HG02678 (cell line): Measurements from ENCODE around the gene TSPAN14.
A peak's percentile ranks its signal among the peaks of the same experiment; 100 is the strongest.

ENCODE experiments used
- ATAC-seq: cut with Tn5 transposase; IDR thresholded peaks from one replicate; pipeline ENCODE4 v1.9.1; 2021; ENCODE audit warnings: mild to moderate bottlenecking, moderate library complexity; ENCODE audit not compliant: unreplicated experiment

TSPAN14 gene

GRCh38 chr10:80486785-80487420 lies 32.8 kb downstream of the TSPAN14 start:
- no peak for ATAC-seq

DNA sequence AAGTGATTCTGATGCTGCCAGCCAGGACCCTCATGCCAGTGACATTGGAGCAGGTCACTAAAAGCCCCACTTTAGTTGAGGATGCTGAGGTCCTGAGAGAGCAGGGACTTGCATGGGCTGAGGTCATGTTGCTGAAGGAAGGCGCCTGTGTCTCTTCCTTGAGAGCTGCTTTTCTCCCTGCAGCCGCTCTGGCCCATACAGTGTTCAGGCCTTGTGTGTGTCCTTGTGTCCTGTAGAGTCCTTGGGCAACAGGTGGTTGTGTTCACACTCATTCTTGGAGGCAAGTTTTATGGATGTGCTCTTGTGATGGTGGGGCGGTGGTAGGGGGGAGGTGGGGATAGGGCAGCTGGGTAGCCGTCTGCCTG lies 33.3 kb downstream of the TSPAN14 start:
- ATAC-seq = no peak

DNA sequence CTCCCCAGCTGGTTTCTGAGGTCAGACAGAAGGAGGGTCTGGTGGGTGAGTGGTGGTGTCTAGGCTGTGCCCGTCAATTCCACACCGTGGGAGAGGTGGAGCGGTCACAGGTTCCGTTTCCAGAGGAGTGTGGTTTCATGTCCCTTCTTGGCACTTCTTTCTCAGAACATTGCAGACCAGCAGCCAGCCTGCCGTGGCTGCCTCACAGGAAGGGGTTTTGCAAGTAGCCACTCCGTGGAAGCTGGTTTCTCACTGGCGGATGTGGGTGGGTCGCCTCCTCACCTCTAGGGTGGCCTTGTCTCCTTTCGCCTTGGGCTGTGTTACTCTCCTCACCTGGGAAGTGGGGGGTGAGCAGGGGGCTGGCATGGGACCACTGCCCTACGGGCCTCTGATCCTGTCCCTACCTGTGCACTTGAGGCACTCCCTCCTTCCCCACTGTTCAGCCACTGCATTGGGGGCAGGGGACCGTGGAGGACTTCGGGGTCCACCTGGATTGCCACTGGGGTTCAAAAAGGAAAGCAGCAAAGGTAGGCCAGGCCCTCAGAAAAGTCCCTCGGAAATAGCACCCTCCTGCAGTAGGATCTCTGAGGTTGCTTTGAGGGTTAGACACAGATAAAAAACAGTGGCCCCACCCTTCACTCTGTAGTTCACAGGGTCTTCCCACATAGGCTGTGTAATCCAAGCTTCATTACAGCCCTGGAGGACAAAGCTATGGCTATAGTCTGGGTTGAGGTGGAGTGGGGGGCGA lies 33.9 kb downstream of the TSPAN14 start:
- peak; percentile 54 for ATAC-seq

DNA sequence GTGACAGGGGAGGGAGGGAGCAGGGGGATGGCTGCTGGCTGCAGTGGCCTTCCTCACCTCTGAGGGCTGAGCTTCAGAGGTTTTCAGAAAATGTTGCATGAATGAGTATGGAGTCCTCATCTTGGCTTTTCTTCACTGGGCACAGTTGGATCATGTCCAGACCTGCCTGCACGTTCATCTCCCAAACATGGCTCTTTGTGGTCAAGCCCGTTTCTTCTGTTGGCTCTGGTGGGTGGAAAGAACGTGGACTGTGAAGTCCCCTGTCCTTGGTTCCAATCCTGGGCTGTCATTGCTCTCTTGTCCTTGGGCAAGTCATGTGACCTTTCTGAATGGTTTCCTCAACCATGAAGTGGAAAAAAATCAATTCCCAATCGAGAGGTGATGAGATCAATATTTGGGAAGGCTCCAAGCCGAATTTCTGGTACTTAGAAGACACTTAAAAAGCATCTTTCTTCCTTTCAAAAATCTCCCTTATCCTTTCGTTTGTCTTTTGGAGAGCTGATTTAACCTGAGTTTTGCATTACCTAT lies 34.5 kb downstream of the TSPAN14 start:
- no peak for ATAC-seq

- ATAC-seq = no peak
Observed at GRCh38 chr10:80489371-80490112, 35.4 kb downstream of the TSPAN14 start.

DNA sequence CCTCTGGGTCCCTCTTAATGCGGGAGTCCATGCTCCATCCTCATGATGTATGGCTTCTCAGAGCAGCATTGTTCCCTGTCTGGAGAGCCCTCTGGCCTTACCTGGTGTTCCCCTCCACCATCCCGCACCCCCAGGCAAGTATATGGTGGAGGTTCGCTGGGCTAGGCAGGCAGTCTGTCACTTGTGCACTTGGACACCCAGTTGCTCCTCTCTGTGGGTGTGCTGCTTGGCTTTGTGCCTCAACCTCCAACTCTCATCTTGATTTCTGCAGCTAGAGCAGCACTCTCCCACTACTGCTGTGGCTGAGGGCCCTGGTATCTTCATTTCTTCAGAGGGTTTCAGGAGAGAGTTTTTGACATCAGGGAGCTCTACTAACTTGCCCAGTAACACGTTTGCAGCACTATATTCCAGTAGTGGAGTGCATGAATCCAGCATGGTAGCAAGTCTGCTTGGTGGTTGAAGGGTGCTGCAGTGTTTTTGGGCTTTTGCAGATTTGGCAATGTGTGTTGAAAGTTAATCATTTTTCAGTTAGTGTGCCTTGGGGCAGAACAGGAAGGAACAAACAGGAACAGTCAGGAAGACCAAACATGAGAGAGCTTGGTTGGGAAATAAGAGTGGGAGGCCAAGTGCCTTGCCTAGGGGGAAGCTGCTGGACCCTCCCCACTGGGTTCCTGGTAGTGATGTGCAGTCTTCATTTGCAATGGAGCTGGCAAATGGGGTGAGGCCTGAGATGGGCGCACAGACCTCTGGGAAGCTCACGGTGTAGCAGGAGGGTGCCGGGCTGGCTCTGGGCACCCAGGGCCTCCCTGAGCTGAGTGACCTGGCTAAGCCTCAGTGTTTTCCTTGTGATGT lies 37.4 kb downstream of the TSPAN14 start:
- ATAC-seq = no peak

DNA sequence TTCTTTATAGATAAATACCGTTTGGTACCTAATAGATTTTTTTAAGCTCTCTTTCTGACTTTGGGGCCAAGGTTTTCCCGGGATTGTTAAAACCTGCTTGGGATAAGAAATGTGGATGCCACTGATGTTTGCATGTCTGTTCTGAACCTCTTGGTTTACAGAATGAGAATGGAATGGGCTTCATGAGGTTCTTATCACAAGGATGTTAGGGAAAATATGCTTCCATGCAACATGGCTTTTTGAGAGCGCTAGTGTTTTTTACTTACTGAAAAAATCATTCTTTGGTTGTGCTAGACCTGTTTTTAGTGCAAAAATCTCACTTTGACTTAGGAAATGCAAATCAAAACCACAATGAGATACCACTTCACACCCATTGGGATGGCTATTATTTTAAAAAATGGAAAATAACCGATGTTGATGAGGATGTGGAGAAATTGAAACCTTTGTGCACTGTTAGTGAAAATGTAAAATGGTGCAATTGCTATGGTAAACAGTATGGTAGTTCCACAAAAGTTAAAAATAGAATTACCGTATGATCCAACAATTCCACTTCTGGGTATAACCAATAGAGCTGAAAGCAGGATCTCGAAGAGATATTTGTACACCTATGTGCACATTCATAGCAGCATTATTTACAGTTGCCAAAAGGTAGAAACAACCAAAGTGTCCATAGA lies 38.9 kb downstream of the TSPAN14 start:
- peak; percentile 32 for ATAC-seq

DNA sequence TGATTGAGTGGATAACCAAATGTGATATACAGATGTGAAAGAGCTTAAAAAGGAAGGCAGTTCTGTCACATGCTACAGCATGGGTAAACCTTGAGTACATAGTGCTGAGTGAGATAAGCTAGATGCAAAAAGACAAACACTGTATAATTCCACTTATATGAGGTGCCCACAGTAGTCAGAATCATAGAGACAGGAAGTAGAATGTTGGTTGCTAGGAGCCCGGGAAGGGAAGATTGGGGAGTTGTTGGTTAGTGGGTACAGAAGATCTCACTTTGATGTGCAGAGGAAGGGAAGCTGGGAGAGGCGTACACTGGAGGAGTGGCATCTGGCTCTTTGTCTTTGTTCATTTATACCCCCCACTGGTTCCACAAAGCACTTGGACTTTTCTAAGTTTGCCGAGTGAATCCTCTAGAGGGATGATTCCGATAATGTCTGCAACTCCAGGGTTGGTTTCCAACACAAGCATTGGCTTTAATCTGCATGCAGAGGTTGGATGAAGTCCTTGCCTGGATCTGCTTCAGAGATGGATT lies 39.5 kb downstream of the TSPAN14 start:
- peak; percentile 54 for ATAC-seq

DNA sequence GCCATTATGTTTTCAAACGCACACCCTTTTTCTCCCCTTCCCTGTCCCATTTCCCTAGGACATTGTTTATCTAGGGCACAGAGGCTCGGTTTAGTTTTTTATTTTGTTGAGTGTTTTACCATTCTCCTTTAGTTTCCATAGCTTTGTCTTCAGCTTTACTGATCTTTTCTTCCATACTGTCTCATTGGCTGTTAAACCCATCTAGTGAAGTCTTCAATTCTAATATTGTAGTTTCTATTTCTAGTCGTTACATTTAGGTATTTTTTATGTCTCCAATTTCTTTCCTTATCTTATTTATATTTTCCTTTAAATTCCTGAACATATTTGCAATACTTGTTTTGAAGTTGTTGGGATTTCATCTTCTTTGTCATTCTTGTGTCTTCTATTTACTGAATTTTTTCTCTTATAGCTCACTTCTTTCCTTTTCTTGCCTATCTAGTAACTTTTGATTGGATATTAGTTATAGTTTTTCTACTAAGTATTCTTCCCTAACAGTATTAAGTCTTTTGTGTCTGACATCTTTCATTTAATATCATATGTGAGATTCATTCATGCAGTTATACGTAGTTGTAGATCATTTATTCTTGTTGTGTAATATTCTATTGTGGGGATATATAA lies 42.6 kb downstream of the TSPAN14 start:
- no peak for ATAC-seq

- ATAC-seq = no peak
Observed at GRCh38 chr10:80497187-80498077, 43.3 kb downstream of the TSPAN14 start.

DNA sequence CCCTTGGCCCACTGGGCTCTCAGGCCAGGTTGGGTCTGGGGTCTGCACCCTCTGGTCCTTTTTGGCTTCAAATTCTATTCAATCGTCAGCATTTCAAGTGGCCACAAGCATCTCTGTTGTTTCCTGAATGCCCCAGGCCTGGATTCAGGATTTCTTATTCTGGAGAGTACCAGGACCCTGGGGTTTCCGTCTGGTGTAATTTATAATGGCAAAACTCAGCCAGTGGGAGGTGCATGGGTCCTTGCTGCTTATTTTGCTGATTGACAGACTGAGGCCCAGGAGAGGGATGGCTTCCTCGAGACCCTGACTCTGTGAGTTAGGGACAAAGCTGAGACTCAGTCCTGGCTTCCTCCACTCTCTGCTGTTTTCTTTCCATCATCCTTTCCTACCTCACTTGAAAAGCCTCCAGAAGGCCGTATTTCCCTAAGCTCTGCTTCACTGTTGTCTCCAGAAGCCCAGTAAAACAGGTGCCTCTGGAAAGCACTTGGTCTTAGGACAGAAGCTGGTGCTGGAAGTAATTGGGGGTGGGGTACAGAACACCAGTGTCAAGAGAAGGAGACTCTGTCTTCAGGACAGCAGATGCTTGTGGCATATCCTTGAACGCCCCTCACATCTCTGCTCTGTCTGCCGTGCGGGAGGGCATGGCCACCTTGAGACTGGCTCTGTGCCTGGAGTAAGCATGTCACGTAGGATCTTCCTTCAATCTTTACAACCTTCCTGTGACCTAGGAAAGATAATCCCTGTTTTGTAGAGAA lies 44.1 kb downstream of the TSPAN14 start:
- ATAC-seq = no peak

DNA sequence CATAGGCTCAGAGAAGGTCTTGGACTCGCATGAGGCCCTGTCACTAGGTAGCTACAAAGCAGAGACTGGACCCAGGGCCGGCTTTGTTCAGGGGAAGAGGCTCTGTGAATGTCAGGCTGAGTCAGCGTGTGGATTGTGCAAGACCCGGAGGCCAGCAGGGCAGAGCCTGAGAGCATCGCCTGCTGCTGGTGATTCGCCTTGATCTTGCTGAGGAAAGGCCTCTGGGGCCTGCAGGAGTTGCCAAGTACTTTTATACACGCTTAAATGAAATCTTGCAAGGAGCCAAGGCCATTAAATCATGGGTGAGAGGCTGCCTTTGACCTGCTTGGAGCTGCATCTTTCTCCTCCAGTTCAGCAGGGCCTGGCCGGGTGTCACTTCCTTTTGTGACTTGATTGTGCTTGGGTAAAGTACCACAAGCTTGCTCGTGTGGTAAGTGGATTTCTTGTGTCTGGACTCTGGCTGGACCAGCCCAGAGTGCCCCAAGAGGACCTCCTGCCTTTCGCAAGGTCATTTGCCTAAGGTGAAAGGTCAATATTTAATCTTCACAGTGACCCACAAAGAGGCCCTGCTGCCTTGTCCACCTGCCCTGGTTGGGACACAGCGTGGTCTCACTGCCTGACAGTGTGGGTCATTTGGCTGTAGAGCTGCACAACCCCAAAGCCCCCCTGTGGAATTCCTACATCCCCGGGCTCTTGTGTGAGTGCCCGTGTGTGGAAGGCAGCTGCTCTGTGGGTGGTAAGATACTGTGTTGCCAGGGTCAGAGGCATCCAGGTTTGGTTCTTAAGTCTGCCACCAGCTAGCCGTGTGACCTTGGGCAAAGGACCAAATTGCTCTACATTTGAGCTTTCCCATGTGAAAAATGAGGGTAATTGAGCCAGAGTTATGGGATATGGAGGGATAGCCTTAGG lies 45.0 kb downstream of the TSPAN14 start:
- ATAC-seq = no peak

- peak; percentile 55 for ATAC-seq
Observed at GRCh38 chr10:80500572-80501380, 46.7 kb downstream of the TSPAN14 start.

GRCh38 chr10:80501381-80501912 lies 47.3 kb downstream of the TSPAN14 start:
- no peak for ATAC-seq

DNA sequence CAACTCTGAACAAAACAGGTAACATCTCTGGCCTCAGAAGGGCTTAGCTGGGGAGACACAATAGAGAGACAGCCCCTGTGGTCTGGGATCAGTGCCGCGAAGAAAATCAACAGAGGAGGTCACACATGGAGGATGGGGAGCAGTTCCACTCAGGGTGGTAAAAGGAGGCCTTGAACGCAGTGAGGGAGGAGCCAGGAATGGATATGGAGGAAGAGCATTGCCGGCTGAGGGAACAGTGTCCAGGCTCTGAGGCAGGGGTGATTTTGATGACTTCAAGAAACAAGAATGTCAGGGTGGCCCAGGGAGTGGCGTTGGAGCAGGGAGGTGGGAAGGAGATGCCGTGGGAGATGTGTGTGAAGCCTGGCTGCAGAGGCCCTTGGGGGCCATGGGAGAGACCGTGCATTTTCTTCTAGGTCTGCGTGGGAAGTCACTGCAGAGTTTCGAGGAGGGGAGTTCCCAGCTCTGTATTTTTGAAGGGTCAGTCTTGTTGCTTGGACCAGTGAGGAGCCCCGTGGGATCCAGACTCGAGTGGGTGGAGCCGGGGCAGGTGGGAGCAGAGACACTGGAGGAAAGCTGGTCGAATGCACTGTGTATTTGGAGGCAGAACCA lies 47.9 kb downstream of the TSPAN14 start:
- no peak for ATAC-seq
